Uterus (tissue), 4 donors: ENCODE results near the gene IZUMO2. TPM values are rescaled to one million over a fixed set of nuclear protein-coding genes. Genes with fewer than 3 reads are reported as not detected.

Source experiments
- DNase-seq, 2 donors: peaks; one replicate each; pipeline ENCODE4 v3.0.0-alpha.2; 2019 to 2020
- H3K27ac ChIP-seq, 2 donors: fragments of 200-600 bp; sonication (generic); 1 replicate in 1 of 2; 2 replicates in 1 of 2; pipeline ENCODE4 v1.5.1; 2016 to 2018
- H3K27me3 ChIP-seq, 2 donors: fragments of 200-600 bp; sonication (generic); one replicate each; pipeline ENCODE4 v1.5.1; 2018 to 2019; ENCODE audit warnings: control low read depth in 1 of 2
- H3K36me3 ChIP-seq, 2 donors: fragments of 200-600 bp; sonication (generic); one replicate each; pipeline ENCODE4 v1.5.1; 2019; ENCODE audit warnings: control low read depth in 1 of 2
- H3K4me1 ChIP-seq, 2 donors: fragments of 200-600 bp; sonication (generic); one replicate each; pipeline ENCODE4 v1.5.1; 2018 to 2019; ENCODE audit warnings: control low read depth in 1 of 2
- H3K4me3 ChIP-seq, 2 donors: fragments of 200-600 bp; sonication (generic); 1 replicate in 1 of 2; 2 replicates in 1 of 2; pipeline ENCODE4 v1.5.1; 2018 to 2019; ENCODE audit warnings: mild to moderate bottlenecking in 1 of 2
- H3K9me3 ChIP-seq, 2 donors: fragments of 200-600 bp; sonication (generic); one replicate each; pipeline ENCODE4 v1.5.1; 2019; ENCODE audit warnings: control low read depth in 1 of 2
- POLR2A ChIP-seq, 2 donors: fragments of 450-650 bp; IDR thresholded peaks; one replicate each; pipeline ENCODE4 v1.6.1; 2016; ENCODE audit warnings: antibody characterized with exemption in 2 of 2, mild to moderate bottlenecking in 1 of 2, moderate library complexity in 1 of 2
- intact Hi-C: fragments of 100-400 bp; cut with DNase I; formaldehyde crosslinking; loops from one replicate; pipeline ENCODE4 v1.15.1; 2023; ENCODE audit warnings: low total_unique reads
- total RNA-seq, 4 donors: library from RNA; depleted of rRNA in 3 of 4; stranded (reverse); fragments of >200 nt in 3 of 4; gene quantifications; one replicate each; pipeline versions ENCODE4 v1.1.0 to v1.2.4, GENCODE V29; 2014 to 2023
- TF ChIP-seq, protein P1 (sequence below), 4 experiments: fragments of 200-600 bp in 2 of 4; fragments of 450-650 bp in 2 of 4; sonication (generic) in 2 of 4; IDR thresholded peaks; one replicate each; pipeline ENCODE4 v1.5.1; 2016 to 2019; ENCODE audit warnings: antibody characterized with exemption in 4 of 4, mild to moderate bottlenecking in 2 of 4, moderate library complexity in 1 of 4
- donor health status: DM: yes; HTN: yes; CAD: no.

IZUMO2 gene
- total RNA-seq, 4 donors from 2014 or later: not detected

DNA sequence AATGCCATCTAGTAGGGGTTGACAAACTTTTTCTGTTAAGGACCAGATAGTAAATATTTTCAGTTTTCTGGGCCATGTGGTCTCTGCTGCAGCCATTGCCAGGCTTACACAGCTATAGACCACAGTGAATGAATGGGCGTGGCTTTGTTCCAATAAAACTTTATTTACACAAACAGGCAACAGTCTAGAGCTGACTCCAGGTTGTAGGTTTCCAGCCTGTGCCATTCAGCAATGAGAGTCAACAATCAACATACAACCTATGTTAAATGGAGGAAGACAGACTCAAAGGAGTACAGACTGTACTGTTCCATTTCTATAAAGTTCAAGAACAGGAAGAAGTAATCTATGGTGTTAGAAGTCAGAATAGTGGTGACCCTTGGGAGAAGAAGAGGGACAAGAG is 15.2 kb upstream of the IZUMO2 start:
- no peak for DNase-seq
- intact Hi-C loops: no loop called here
- Histone ChIP-seq H3K27me3 (no peaks in the 10 kb centered on the region), H3K9me3 (no peaks in the 10 kb centered on the region), H3K36me3 (no peaks in the 10 kb centered on the region), H3K4me3 (no peak overlapping the region), H3K27ac (no peak overlapping the region), H3K4me1 (no peaks in the 10 kb centered on the region)
- TF ChIP-seq POLR2A (IDR thresholded peaks at IDR 0.05): no peak
- TF ChIP-seq, protein P1, sequence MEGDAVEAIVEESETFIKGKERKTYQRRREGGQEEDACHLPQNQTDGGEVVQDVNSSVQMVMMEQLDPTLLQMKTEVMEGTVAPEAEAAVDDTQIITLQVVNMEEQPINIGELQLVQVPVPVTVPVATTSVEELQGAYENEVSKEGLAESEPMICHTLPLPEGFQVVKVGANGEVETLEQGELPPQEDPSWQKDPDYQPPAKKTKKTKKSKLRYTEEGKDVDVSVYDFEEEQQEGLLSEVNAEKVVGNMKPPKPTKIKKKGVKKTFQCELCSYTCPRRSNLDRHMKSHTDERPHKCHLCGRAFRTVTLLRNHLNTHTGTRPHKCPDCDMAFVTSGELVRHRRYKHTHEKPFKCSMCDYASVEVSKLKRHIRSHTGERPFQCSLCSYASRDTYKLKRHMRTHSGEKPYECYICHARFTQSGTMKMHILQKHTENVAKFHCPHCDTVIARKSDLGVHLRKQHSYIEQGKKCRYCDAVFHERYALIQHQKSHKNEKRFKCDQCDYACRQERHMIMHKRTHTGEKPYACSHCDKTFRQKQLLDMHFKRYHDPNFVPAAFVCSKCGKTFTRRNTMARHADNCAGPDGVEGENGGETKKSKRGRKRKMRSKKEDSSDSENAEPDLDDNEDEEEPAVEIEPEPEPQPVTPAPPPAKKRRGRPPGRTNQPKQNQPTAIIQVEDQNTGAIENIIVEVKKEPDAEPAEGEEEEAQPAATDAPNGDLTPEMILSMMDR (IDR thresholded peaks at IDR 0.05): no peak

- no peaks in the 10 kb centered on the region for H3K27me3 ChIP-seq
- intact Hi-C loops: no loop called here
- TF ChIP-seq, protein P1 (IDR thresholded peaks at IDR 0.05): no peak
- TF ChIP-seq POLR2A (IDR thresholded peaks at IDR 0.05): no peak
- no peak overlapping the region for H3K4me3 ChIP-seq
- DNase-seq: no peak
- H3K9me3 ChIP-seq: no peaks in the 10 kb centered on the region
- H3K36me3 ChIP-seq: no peaks in the 10 kb centered on the region
- no peaks in the 10 kb centered on the region for H3K4me1 ChIP-seq
- no peak overlapping the region for H3K27ac ChIP-seq
Measured at GRCh38 chr19:50176775-50177174, 13.7 kb upstream of the IZUMO2 start.

DNA sequence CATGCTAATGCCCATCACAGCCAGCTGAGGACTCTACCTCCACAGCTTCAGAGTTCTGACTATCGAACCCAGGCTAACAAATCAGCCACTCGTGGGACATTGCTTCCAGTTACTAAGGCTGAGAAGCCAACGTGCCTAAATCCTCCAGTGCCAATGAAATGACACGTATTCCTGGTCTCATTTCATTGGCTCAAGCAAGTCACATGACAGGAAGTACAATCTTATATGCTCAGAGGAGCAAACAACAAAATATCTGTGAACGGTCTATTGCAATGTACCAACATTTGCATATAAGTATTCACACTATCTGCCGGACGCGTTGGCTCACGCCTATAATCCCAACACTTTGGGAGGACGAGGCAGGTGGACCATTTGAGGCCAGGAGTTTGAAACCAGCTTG is 12.8 kb upstream of the IZUMO2 start:
- Histone ChIP-seq H3K9me3 (no peaks in the 10 kb centered on the region), H3K36me3 (no peaks in the 10 kb centered on the region), H3K27ac (no peak overlapping the region), H3K27me3 (no peaks in the 10 kb centered on the region), H3K4me1 (no peaks in the 10 kb centered on the region), H3K4me3 (no peak overlapping the region)
- TF ChIP-seq, protein P1 (IDR thresholded peaks at IDR 0.05): no peak
- TF ChIP-seq POLR2A (IDR thresholded peaks at IDR 0.05): no peak
- intact Hi-C loops: no loop called here
- DNase-seq: no peak

DNA sequence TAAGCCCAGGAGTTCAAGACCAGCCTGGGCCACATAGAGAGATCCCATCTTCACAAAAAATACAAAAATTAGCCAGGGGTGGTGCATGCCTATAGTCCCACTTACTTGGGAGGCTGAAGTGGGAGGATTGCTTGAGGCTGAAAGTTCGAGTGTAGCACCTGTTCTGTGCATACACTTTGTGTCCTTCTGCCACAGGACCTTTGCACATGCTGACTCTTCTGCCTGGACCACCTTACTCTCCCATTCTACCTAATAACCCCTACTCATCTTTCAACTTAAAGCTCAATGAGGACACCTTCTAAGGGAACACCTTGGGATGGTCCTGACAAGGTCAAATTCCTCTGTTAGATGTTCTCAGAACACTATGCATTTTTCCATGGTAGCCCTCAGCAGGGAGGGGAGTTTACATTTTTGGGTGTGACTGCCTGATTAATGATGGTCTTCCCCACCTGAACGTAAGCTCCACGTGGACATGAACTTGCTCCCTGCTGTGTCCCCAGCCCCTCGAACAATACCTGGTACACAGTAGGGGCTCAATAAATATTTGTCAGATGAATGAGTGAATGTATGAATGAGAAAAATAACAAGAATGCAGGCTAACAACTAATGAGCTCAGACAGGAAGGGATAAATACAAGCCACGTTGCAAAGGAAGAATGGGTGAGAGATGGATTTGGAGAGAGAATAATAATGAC is 11.2 kb upstream of the IZUMO2 start:
- intact Hi-C loops: no loop called here

GRCh38 chr19:50173127-50173526 is 10.0 kb upstream of the IZUMO2 start:
- TF ChIP-seq, protein P1 (IDR thresholded peaks at IDR 0.05): no peak
- TF ChIP-seq POLR2A (IDR thresholded peaks at IDR 0.05): no peak
- H3K36me3 ChIP-seq: no peaks in the 10 kb centered on the region

More for the DNA sequence above, 11.2 kb upstream of the IZUMO2 start:
- no peaks in the 10 kb centered on the region for H3K9me3 ChIP-seq
- no peaks in the 10 kb centered on the region for H3K27me3 ChIP-seq
- no peak for TF ChIP-seq POLR2A (IDR thresholded peaks at IDR 0.05)
- TF ChIP-seq, protein P1 (IDR thresholded peaks at IDR 0.05): no peak
- H3K4me3 ChIP-seq: no peak overlapping the region
- H3K4me1 ChIP-seq: no peaks in the 10 kb centered on the region
- DNase-seq: no peak
- no peaks in the 10 kb centered on the region for H3K36me3 ChIP-seq
- no peak overlapping the region for H3K27ac ChIP-seq

More at GRCh38 chr19:50173127-50173526, 10.0 kb upstream of the IZUMO2 start:
- Histone ChIP-seq H3K4me1 (no peaks in the 10 kb centered on the region), H3K4me3 (no peak overlapping the region), H3K27me3 (no peaks in the 10 kb centered on the region), H3K9me3 (no peaks in the 10 kb centered on the region), H3K27ac (no peak overlapping the region)
- no peak for DNase-seq
- intact Hi-C loops: no loop called here
